GM12878 (cell line): ENCODE data around the gene NSD2. TPM values are rescaled to one million over a fixed set of nuclear protein-coding genes. Genes with fewer than 3 reads are reported as not detected.

Source experiments
- CHD2 ChIP-seq: IDR thresholded peaks from 2 replicates; pipeline ENCODE4 v1.6.1; 2011; ENCODE audit warnings: low read depth, low read length, improper control_type of control experiment, borderline replicate concordance
- EGR1 ChIP-seq, 2 experiments: IDR thresholded peaks; 1 replicate in 1 of 2; 2 replicates in 1 of 2; pipeline ENCODE4 v1.6.1; 2011 to 2012; ENCODE audit warnings: low read depth in 2 of 2, low read length in 2 of 2, borderline replicate concordance in 1 of 2, mild to moderate bottlenecking in 1 of 2, moderate library complexity in 1 of 2
- FOS ChIP-seq: IDR thresholded peaks from 3 replicates; pipeline ENCODE4 v1.6.1; 2011; ENCODE audit warnings: borderline replicate concordance; ENCODE audit not compliant: insufficient read length; ENCODE audit errors: extremely low read depth
- polyA plus RNA-seq, 11 experiments: library from polyadenylated mRNA; depleted of rRNA in 4 of 11; unstranded in 6 of 11; stranded (reverse) in 5 of 11; fragments of >200 nt; fragmentation: Nextera tagmentation in 4 of 11; fragmentation: Illumina TruSeq in 1 of 11; extraction: Ambion mirVana in 4 of 11; extraction: Trizol in 1 of 11; gene quantifications; 1 replicate in 1 of 11; 2 replicates in 10 of 11; pipeline versions ENCODE4 v1.2.1 to v1.2.3, GENCODE V29; 2011 to 2016; ENCODE audit warnings: inconsistent platforms in 2 of 11, missing spikeins in 2 of 11, low read depth in 1 of 11
- total RNA-seq, 4 experiments: library from RNA; depleted of rRNA in 3 of 4; stranded (reverse); fragments of >200 nt in 3 of 4; fragmentation: Illumina TruSeq in 1 of 4; extraction: Trizol in 1 of 4; gene quantifications; 2 replicates each; pipeline versions ENCODE4 v1.2.1 to v1.2.3, GENCODE V29; 2013 to 2021
- TF ChIP-seq, protein P1 (sequence below): fragments of 450-650 bp; conservative IDR thresholded peaks from 2 replicates; pipeline ENCODE4 v1.6.1; 2017; ENCODE audit warnings: mild to moderate bottlenecking, moderate library complexity
- TF ChIP-seq, protein P2 (sequence below): IDR thresholded peaks from 2 replicates; pipeline ENCODE4 v1.6.1; 2012; ENCODE audit warnings: mild to moderate bottlenecking, low read depth, low read length
- TF ChIP-seq, protein P3 (sequence below): fragments of 450-650 bp; IDR thresholded peaks from 2 replicates; pipeline ENCODE4 v1.6.1; 2017; ENCODE audit warnings: mild to moderate bottlenecking, low read depth, inconsistent platforms; ENCODE audit not compliant: poor library complexity, severe bottlenecking

NSD2 gene
- total and polyA plus RNA-seq, 10 of the 15 experiments (the other 5 are each of a cell fraction or from before 2014, with no cell fraction given): 8.6 to 139 (median 67.2) TPM

DNA sequence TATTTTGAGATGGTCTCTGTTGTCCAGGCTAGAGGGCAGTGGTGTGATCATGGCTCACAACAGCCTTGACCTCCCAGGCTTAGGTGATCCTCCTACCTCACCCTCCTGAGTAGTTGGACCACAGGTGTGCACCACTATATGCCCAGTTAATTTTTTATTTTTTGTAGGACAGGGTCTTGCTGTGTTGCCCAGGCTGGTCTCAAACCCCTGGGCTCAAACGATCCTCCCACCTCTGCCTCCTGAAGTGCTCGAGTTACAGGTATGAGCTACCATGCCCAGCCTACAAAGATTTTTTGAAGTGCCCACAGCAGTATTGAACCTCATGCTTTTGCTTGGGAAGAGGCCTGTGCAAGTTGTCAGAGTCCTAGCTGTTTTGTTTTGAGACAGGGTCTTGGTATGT is 31.1 kb downstream of the NSD2 start (continued):
- TF ChIP-seq, protein P1, sequence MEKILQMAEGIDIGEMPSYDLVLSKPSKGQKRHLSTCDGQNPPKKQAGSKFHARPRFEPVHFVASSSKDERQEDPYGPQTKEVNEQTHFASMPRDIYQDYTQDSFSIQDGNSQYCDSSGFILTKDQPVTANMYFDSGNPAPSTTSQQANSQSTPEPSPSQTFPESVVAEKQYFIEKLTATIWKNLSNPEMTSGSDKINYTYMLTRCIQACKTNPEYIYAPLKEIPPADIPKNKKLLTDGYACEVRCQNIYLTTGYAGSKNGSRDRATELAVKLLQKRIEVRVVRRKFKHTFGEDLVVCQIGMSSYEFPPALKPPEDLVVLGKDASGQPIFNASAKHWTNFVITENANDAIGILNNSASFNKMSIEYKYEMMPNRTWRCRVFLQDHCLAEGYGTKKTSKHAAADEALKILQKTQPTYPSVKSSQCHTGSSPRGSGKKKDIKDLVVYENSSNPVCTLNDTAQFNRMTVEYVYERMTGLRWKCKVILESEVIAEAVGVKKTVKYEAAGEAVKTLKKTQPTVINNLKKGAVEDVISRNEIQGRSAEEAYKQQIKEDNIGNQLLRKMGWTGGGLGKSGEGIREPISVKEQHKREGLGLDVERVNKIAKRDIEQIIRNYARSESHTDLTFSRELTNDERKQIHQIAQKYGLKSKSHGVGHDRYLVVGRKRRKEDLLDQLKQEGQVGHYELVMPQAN: no peak
- TF ChIP-seq CHD2: no peak
- TF ChIP-seq, protein P2, sequence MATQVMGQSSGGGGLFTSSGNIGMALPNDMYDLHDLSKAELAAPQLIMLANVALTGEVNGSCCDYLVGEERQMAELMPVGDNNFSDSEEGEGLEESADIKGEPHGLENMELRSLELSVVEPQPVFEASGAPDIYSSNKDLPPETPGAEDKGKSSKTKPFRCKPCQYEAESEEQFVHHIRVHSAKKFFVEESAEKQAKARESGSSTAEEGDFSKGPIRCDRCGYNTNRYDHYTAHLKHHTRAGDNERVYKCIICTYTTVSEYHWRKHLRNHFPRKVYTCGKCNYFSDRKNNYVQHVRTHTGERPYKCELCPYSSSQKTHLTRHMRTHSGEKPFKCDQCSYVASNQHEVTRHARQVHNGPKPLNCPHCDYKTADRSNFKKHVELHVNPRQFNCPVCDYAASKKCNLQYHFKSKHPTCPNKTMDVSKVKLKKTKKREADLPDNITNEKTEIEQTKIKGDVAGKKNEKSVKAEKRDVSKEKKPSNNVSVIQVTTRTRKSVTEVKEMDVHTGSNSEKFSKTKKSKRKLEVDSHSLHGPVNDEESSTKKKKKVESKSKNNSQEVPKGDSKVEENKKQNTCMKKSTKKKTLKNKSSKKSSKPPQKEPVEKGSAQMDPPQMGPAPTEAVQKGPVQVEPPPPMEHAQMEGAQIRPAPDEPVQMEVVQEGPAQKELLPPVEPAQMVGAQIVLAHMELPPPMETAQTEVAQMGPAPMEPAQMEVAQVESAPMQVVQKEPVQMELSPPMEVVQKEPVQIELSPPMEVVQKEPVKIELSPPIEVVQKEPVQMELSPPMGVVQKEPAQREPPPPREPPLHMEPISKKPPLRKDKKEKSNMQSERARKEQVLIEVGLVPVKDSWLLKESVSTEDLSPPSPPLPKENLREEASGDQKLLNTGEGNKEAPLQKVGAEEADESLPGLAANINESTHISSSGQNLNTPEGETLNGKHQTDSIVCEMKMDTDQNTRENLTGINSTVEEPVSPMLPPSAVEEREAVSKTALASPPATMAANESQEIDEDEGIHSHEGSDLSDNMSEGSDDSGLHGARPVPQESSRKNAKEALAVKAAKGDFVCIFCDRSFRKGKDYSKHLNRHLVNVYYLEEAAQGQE: no peak
- TF ChIP-seq FOS: no peak
- no peak for TF ChIP-seq EGR1 (IDR thresholded peaks at IDR 0.05; ENCODE audit: borderline replicate concordance in 1 of 2, low read depth in 2 of 2, low read length in 2 of 2)
- TF ChIP-seq, protein P3, sequence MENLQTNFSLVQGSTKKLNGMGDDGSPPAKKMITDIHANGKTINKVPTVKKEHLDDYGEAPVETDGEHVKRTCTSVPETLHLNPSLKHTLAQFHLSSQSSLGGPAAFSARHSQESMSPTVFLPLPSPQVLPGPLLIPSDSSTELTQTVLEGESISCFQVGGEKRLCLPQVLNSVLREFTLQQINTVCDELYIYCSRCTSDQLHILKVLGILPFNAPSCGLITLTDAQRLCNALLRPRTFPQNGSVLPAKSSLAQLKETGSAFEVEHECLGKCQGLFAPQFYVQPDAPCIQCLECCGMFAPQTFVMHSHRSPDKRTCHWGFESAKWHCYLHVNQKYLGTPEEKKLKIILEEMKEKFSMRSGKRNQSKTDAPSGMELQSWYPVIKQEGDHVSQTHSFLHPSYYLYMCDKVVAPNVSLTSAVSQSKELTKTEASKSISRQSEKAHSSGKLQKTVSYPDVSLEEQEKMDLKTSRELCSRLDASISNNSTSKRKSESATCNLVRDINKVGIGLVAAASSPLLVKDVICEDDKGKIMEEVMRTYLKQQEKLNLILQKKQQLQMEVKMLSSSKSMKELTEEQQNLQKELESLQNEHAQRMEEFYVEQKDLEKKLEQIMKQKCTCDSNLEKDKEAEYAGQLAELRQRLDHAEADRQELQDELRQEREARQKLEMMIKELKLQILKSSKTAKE: no peak
